GM15510 (cell line): ENCODE measurements around the gene IL12RB2.

Source experiments
- POLR2A ChIP-seq: IDR thresholded peaks from 3 replicates; pipeline ENCODE4 v1.6.1; 2011; ENCODE audit warnings: borderline replicate concordance; ENCODE audit not compliant: insufficient read length; ENCODE audit errors: extremely low read depth

IL12RB2 gene

GRCh38 chr1:67399199-67399993 lies 91.7 kb downstream of the IL12RB2 start:
- no peak for TF ChIP-seq POLR2A

DNA sequence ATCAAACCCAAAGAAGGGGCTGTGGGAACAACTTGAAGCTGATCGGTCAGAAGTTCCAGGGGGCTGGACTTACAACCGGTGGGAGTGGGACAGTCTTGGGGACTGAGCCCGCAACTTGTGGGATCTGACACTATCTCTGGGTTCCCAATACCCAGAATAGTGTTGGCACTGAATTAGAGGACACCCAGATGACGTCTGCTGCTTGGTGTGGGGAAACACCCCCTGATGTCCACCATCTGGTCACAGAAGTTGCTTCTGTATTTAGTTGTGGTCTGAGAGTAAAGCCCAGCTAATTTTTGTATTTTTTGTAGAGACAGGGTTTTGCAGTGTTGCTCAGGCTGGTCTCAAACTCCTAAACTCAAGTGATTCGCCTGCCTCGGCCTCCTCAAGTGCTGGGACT lies 93.8 kb downstream of the IL12RB2 start:
- TF ChIP-seq POLR2A: peak; percentile 18

DNA sequence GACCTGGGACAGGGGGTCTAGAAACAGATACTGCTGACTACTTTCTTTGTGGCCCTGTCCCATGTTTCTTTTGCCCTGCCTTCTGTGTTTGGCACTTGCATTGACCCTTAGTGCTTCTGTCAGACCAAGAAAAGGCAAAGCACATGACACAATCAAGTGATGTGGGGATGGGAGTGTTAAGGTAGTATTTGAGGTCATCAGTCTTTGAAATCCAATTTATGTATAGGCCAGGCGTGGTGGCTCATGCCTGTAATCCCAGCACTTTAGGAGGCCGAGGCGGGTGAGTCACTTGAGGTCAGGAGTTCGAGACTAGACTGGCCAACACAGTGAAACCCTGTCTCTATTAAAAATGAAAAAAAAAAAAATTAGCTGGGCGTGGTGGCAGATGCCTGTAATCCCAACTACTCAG lies 96.5 kb downstream of the IL12RB2 start:
- no peak for TF ChIP-seq POLR2A

DNA sequence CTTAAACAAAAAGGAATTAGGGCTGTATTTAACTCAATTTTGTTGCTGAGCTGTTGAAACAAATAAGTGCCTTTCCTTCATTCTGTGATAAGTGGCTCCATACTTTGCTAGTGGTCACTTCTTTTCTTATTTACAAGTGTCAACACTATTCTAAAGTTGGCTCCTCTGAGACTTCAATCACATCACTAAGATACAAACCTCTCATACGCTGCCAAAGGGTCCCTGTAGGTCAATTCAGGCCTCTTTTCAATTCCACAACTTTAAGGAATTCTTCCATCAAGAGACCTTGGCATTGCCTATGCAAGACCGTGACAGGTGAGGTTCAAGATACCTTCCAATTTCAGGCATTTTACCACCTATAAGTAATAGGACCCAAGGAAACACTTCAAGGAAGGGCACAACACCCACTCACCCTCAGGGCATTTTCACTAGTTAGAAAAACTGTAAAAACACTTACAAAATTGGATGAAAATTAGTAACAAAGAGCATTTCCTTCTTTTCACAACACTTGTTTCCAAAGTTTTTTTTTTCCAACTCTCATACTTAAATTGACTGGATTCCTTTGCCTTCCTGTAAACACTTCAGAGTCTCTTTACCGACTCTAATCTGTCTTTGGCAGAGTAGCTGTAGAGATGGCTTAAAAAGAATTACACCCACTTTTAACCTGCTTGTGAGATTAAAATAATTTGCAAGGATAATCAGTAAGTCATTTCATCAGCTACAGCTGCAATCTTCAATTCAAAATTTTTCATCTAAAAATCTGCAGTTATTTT lies 98.0 kb downstream of the IL12RB2 start:
- TF ChIP-seq POLR2A: no peak

DNA sequence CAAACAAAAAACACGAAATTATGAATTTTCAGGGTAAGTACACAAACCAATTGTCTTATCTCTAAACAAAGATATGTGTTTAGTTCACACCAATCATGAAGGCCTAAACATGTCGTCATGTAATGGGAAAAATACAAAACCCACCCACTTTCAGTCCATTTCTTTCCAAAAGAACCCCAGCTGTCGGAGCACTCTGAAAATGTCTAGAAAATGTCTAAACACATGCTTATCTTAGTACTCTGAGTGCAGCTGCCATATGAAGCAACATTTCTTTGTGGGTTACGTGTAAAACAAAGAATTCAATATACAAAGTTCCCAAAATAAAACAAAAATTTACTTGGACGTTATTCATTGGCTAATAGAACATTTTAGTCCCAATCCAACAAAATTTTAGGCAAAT lies 99.8 kb downstream of the IL12RB2 start:
- no peak for TF ChIP-seq POLR2A

- no peak for TF ChIP-seq POLR2A
Measured at GRCh38 chr1:67408148-67408547, 100.5 kb downstream of the IL12RB2 start.

GRCh38 chr1:67414574-67414973 lies 106.9 kb downstream of the IL12RB2 start:
- TF ChIP-seq POLR2A: no peak

DNA sequence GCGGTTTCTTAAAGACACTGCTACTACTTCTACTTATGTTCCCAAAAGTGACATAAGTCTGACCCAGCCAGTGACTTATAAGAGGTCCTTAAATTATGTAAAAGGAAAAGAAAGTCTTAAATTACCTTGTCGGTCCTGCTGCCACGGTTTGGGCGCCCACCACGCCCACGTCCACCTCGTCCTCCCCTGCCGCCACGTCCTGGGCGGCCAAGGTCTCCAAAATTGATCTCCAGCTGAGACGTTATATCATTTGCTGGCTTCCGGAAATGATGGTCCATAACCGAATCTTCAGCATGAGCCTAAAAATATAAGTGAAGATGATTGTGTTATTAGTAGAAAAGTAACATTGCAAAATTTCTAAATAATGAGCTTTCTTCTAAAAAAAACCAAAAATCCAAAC lies 107.4 kb downstream of the IL12RB2 start:
- TF ChIP-seq POLR2A: no peak

GRCh38 chr1:67418839-67419586 lies 111.3 kb downstream of the IL12RB2 start:
- TF ChIP-seq POLR2A: no peak

GRCh38 chr1:67420835-67421492 lies 113.3 kb downstream of the IL12RB2 start:
- no peak for TF ChIP-seq POLR2A

- no peak for TF ChIP-seq POLR2A
Measured at GRCh38 chr1:67427465-67427864, 119.8 kb downstream of the IL12RB2 start.

DNA sequence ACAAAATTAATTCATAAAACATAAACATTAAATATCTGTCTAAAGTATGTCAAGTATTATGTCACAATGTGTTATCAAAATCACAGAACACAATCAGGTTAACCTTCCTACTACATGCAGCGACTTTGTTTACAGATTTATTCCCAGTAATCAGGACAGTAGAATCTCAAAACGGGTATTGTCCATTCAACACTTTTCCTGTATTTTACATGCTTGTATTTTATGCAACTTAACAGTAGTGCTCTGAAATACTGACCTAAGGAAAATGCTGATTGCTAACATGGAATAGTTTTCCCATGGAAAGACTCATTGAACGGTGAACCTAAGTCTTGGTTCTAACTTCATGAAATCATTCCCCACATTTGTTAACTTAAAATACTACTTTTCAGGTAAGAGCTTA lies 120.3 kb downstream of the IL12RB2 start:
- TF ChIP-seq POLR2A: no peak

DNA sequence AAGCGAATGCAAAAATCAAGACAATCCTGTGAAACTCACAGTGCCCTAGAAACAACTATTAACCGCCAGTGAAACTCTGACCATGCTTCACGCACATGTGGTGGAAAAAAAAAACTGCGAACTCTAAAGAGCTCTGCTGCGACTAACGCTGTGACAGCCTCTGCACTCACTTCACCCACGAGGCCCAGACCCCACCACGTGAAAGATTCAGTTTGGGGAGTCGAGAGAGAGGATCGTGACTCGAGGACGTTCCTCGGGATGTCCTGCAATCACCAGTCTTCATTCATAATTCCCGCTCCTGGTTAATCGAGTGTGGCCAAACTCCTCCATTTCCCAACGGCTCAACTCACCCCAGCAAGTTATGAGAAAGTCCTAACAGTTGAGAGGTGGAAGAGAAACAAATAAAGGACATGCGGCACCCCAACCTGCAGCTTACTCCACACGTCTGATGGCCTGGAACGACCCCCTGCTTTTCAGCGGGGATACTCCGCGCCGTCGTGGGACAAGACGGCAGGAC lies 121.4 kb downstream of the IL12RB2 start:
- no peak for TF ChIP-seq POLR2A

GRCh38 chr1:67429528-67430357 lies 122.1 kb downstream of the IL12RB2 start:
- no peak for TF ChIP-seq POLR2A
